HepG2 (cell line): Measurements from ENCODE around the gene AGTPBP1. TPM values are rescaled to one million over a fixed set of nuclear protein-coding genes. Genes with fewer than 3 reads are reported as not detected.

Experiments used
- AGO1 ChIP-seq: fragments of 200-400 bp; formaldehyde crosslinking; IDR thresholded peaks from 2 replicates; pipeline ENCODE4 v1.6.1; 2017; ENCODE audit warnings: mild to moderate bottlenecking, low read depth, low read length, moderate library complexity; ENCODE audit not compliant: poor library complexity, severe bottlenecking
- FOXK2 ChIP-seq: fragments of 450-650 bp; IDR thresholded peaks from 2 replicates; pipeline ENCODE4 v1.6.1; 2016
- FUBP1 ChIP-seq: sonication (generic); formaldehyde crosslinking; IDR thresholded peaks from 2 replicates; pipeline ENCODE4 v1.5.1; 2020; ENCODE audit warnings: missing genetic modification reagents, mild to moderate bottlenecking, borderline replicate concordance
- GTF3A ChIP-seq: sonication (generic); formaldehyde crosslinking; conservative IDR thresholded peaks from 2 replicates; pipeline ENCODE4 v1.4.0; 2020; ENCODE audit warnings: mild to moderate bottlenecking, missing genetic modification reagents
- JUNB ChIP-seq: sonication (generic); formaldehyde crosslinking; IDR thresholded peaks from 2 replicates; pipeline ENCODE4 v1.8.0; 2022; ENCODE audit warnings: missing genetic modification reagents, mild to moderate bottlenecking, borderline replicate concordance
- NCOA5 ChIP-seq: sonication (generic); formaldehyde crosslinking; IDR thresholded peaks from 2 replicates; pipeline ENCODE4 v1.4.0; 2020; ENCODE audit warnings: missing genetic modification reagents
- PHF20 ChIP-seq: sonication (generic); formaldehyde crosslinking; IDR thresholded peaks from 2 replicates; pipeline ENCODE4 v1.5.0; 2020; ENCODE audit warnings: mild to moderate bottlenecking, missing genetic modification reagents
- PRDM4 ChIP-seq: sonication (generic); formaldehyde crosslinking; IDR thresholded peaks from 2 replicates; pipeline ENCODE4 v1.9.0; 2021; ENCODE audit warnings: missing genetic modification reagents, borderline replicate concordance
- RXRB ChIP-seq: IDR thresholded peaks from 2 replicates; pipeline ENCODE4 v1.6.1; 2016; ENCODE audit warnings: borderline replicate concordance, missing genetic modification reagents, missing compliant biosample characterization
- SIX1 ChIP-seq: sonication (generic); formaldehyde crosslinking; IDR thresholded peaks from 2 replicates; pipeline ENCODE4 v1.4.0; 2020; ENCODE audit warnings: missing genetic modification reagents, borderline replicate concordance
- TCF12 ChIP-seq, 2 experiments: fragments of 450-650 bp in 1 of 2; sonication (generic) in 1 of 2; formaldehyde crosslinking in 1 of 2; IDR thresholded peaks; 2 replicates each; pipeline versions ENCODE4 v1.6.1 to v1.8.0; 2017 to 2022; ENCODE audit warnings: antibody characterized with exemption in 1 of 2, mild to moderate bottlenecking in 1 of 2, missing genetic modification reagents in 1 of 2, moderate library complexity in 1 of 2
- TOPORS ChIP-seq: sonication (generic); formaldehyde crosslinking; IDR thresholded peaks from 2 replicates; pipeline ENCODE4 v1.8.0; 2023; ENCODE audit warnings: mild to moderate bottlenecking, missing genetic modification reagents
- ZBTB20 ChIP-seq: sonication (generic); formaldehyde crosslinking; IDR thresholded peaks from 2 replicates; pipeline ENCODE4 v1.8.1; 2023; ENCODE audit warnings: missing genetic modification reagents, low read depth, mild to moderate bottlenecking, borderline replicate concordance
- ZBTB37 ChIP-seq: sonication (generic); formaldehyde crosslinking; IDR thresholded peaks from 2 replicates; pipeline ENCODE4 v1.4.0; 2020; ENCODE audit warnings: mild to moderate bottlenecking, missing genetic modification reagents
- ZFP90 ChIP-seq: sonication (generic); formaldehyde crosslinking; IDR thresholded peaks from 2 replicates; pipeline ENCODE4 v1.8.0; 2022; ENCODE audit warnings: missing genetic modification reagents, mild to moderate bottlenecking, inconsistent platforms, borderline replicate concordance
- ZNF160 ChIP-seq: sonication (generic); formaldehyde crosslinking; IDR thresholded peaks from 2 replicates; pipeline ENCODE4 v1.8.0; 2022; ENCODE audit warnings: mild to moderate bottlenecking, inconsistent platforms, missing genetic modification reagents
- ZNF44 ChIP-seq: sonication (generic); formaldehyde crosslinking; IDR thresholded peaks from 2 replicates; pipeline ENCODE4 v1.5.1; 2020; ENCODE audit warnings: mild to moderate bottlenecking, missing genetic modification reagents
- ZNF563 ChIP-seq: sonication (generic); formaldehyde crosslinking; IDR thresholded peaks from 2 replicates; pipeline ENCODE4 v1.8.0; 2022; ENCODE audit warnings: mild to moderate bottlenecking, moderate library complexity, missing genetic modification reagents
- ZNF567 ChIP-seq: sonication (generic); formaldehyde crosslinking; IDR thresholded peaks from 2 replicates; pipeline ENCODE4 v1.8.1; 2023; ENCODE audit warnings: mild to moderate bottlenecking, missing genetic modification reagents, borderline replicate concordance
- ZNF841 ChIP-seq: sonication (generic); formaldehyde crosslinking; IDR thresholded peaks from 2 replicates; pipeline ENCODE4 v1.8.1; 2023; ENCODE audit warnings: missing genetic modification reagents, borderline replicate concordance
- polyA plus RNA-seq, 8 experiments: library from polyadenylated mRNA; depleted of rRNA in 3 of 8; stranded (reverse) in 7 of 8; unstranded in 1 of 8; fragments of >200 nt; fragmentation: Illumina TruSeq in 4 of 8; extraction: Trizol in 4 of 8; gene quantifications; 2 replicates each; pipeline versions ENCODE4 v1.2.1 to v1.2.3, GENCODE V29; 2011 to 2016; ENCODE audit warnings: low read depth in 4 of 8, missing spikeins in 1 of 8, mixed read lengths in 1 of 8; ENCODE audit not compliant: insufficient read depth in 1 of 8
- total RNA-seq, 5 experiments: library from RNA; depleted of rRNA; stranded (reverse); fragments of >200 nt; fragmentation: Illumina TruSeq; extraction: Trizol; gene quantifications; 2 replicates each; pipeline ENCODE4 v1.2.3, GENCODE V29; 2016; ENCODE audit warnings: low read depth in 1 of 5
- TF ChIP-seq, protein P1 (sequence below): sonication (generic); formaldehyde crosslinking; IDR thresholded peaks from 2 replicates; pipeline ENCODE4 v1.8.0; 2022; ENCODE audit warnings: missing genetic modification reagents, mild to moderate bottlenecking, moderate library complexity, borderline replicate concordance

AGTPBP1 gene
- total and polyA plus RNA-seq, 2 of the 13 experiments (the other 11 are each of a cell fraction or from before 2014, with no cell fraction given): 9.7 to 22.3 TPM

DNA sequence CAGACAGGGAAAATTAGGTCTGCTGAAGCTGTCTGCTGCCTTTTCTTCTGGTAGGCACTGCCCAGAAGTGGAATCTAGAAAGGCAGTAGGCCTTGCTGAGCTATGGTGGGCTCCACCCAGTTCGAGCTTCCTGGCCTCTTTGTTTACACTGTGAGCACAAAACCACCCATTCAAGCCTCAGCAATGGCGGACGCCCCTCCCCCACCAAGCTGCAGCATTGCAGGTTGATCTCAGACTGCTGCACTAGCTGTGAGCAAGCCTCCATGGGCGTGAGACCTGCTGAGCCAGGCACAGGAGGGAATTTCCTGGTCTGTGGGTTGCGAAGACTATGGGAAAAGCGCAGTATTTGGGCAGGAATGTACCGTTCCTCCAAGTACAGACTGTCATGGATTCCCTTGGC is 18.5 kb downstream of the AGTPBP1 start (continued):
- TF ChIP-seq ZBTB37: no peak
- TF ChIP-seq ZFP90 (CRISPR knock-in tag): no peak
- TF ChIP-seq JUNB (CRISPR knock-in tag): no peak
- no peak for TF ChIP-seq GTF3A (CRISPR knock-in tag)
- TF ChIP-seq SIX1 (CRISPR knock-in tag): no peak
- TF ChIP-seq TOPORS (CRISPR knock-in tag): no peak
- TF ChIP-seq ZNF841: no peak
- TF ChIP-seq TCF12 (IDR thresholded peaks at IDR 0.05): no peak
- no peak for TF ChIP-seq TCF12 (CRISPR knock-in tag; IDR thresholded peaks at IDR 0.05)
- TF ChIP-seq ZNF44: no peak
- no peak for TF ChIP-seq ZNF160 (CRISPR knock-in tag)
- no peak for TF ChIP-seq ZBTB20
- TF ChIP-seq FUBP1 (CRISPR knock-in tag): no peak
- TF ChIP-seq ZNF563 (CRISPR knock-in tag): no peak
- no peak for TF ChIP-seq PHF20
- peak; percentile 56; the same call in 1 of the 2 replicates for TF ChIP-seq RXRB (CRISPR knock-in tag)
- TF ChIP-seq ZNF567 (CRISPR knock-in tag): no peak
- TF ChIP-seq AGO1: no peak
- TF ChIP-seq, protein P1, sequence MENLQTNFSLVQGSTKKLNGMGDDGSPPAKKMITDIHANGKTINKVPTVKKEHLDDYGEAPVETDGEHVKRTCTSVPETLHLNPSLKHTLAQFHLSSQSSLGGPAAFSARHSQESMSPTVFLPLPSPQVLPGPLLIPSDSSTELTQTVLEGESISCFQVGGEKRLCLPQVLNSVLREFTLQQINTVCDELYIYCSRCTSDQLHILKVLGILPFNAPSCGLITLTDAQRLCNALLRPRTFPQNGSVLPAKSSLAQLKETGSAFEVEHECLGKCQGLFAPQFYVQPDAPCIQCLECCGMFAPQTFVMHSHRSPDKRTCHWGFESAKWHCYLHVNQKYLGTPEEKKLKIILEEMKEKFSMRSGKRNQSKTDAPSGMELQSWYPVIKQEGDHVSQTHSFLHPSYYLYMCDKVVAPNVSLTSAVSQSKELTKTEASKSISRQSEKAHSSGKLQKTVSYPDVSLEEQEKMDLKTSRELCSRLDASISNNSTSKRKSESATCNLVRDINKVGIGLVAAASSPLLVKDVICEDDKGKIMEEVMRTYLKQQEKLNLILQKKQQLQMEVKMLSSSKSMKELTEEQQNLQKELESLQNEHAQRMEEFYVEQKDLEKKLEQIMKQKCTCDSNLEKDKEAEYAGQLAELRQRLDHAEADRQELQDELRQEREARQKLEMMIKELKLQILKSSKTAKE (CRISPR knock-in tag): no peak
- no peak for TF ChIP-seq NCOA5 (CRISPR knock-in tag)
- TF ChIP-seq PRDM4: no peak
- TF ChIP-seq FOXK2: no peak
